Measurements from ENCODE around the gene NSG2. TPM values are rescaled to one million over a fixed set of nuclear protein-coding genes. Genes with fewer than 3 reads are reported as not detected.

The NSG2 gene
- not detected in 2 replicates for total RNA-seq

GRCh38 chr5:174045470-174046025, at the start of gene NSG2:
Gene NSG2 (plus strand): TSS chr5:174045706. CDS start chr5:174046756, 1,050 bp downstream.

Other genes with a start within 250 kb of the NSG2 start
- 30.1 and 39.9 TPM in 2 replicates for gene CPEB4, start 157.4 kb upstream of the NSG2 start, total RNA-seq
- gene C5orf47, start 56.5 kb upstream of the NSG2 start, total RNA-seq = not detected in 2 replicates

Measured in smooth muscle cell of the pulmonary artery (primary cell).